ENCODE measurements around the gene NSUN7. TPM values are rescaled to one million over a fixed set of nuclear protein-coding genes. Genes with fewer than 3 reads are reported as not detected.

NSUN7 gene
- total and polyA plus RNA-seq, 2 of the 13 experiments (the other 11 are each of a cell fraction or from before 2014, with no cell fraction given), result 0.05 TPM; not detected in 1

- TF ChIP-seq ZNF878 (CRISPR knock-in tag; IDR thresholded peaks at IDR 0.05) (no peak), ZNF773 (CRISPR knock-in tag; IDR thresholded peaks at IDR 0.05; ENCODE audit: borderline replicate concordance) (no peak), IKZF4 (CRISPR knock-in tag; IDR thresholded peaks at IDR 0.05; ENCODE audit: borderline replicate concordance, low read depth, not compliant biosample characterization) (no peak)
Measured at GRCh38 chr4:40848940-40849339, 99.2 kb downstream of the NSUN7 start (continued).

GRCh38 chr4:40850496-40850895 lies 100.7 kb downstream of the NSUN7 start:
- POLR2A ChIA-PET, result no interaction called here
- H3K4me1 ChIP-seq (ENCODE audit: insufficient read depth, low read length), result no peaks in the 10 kb centered on the region
- H3K9ac ChIP-seq (ENCODE audit: insufficient read depth, low read depth, low read length), result no peak overlapping the region
- DNase-seq (ENCODE audit: low spot score), result no peak
- TF ChIP-seq IRX3 (CRISPR knock-in tag; IDR thresholded peaks at IDR 0.05; ENCODE audit: borderline replicate concordance, low read depth) (no peak), ZNF775 (CRISPR knock-in tag; IDR thresholded peaks at IDR 0.05; ENCODE audit: borderline replicate concordance) (no peak), NFYB (CRISPR knock-in tag; IDR thresholded peaks at IDR 0.05) (no peak), POLR2A (IDR thresholded peaks at IDR 0.05; ENCODE audit: insufficient read depth in 1 of 2, low read depth in 2 of 2, low read length in 2 of 2) (no peak), XBP1 (CRISPR knock-in tag; IDR thresholded peaks at IDR 0.05) (no peak), HNRNPL (IDR thresholded peaks at IDR 0.05; ENCODE audit: low read depth, low read length) (no peak), NCOA1 (CRISPR knock-in tag; IDR thresholded peaks at IDR 0.05) (no peak), BORCS8-MEF2B (CRISPR knock-in tag; IDR thresholded peaks at IDR 0.05) (no peak), GMEB2 (CRISPR knock-in tag; IDR thresholded peaks at IDR 0.05; ENCODE audit: low read depth) (no peak), ZBTB34 (CRISPR knock-in tag; IDR thresholded peaks at IDR 0.05) (no peak), ARID2 (CRISPR knock-in tag; IDR thresholded peaks at IDR 0.05; ENCODE audit: borderline replicate concordance) (no peak), ZNF609 (CRISPR knock-in tag; IDR thresholded peaks at IDR 0.05; ENCODE audit: borderline replicate concordance) (no peak)
- ATAC-seq, result no peak
- no TSS peak for BruUV-seq (replicated peaks)
- H3K36me3 ChIP-seq (replicated peaks in 1 of 2; ENCODE audit: control insufficient read depth in 1 of 2, insufficient read depth in 2 of 2, low read length in 2 of 2), result no peaks in the 10 kb centered on the region; a peak in 1 of 5 replicates
- H2AFZ ChIP-seq (ENCODE audit: low read length), result no peak overlapping the region
- H4K20me1 ChIP-seq (ENCODE audit: insufficient read depth, low read length), result no peaks in the 10 kb centered on the region
- no peaks in the 10 kb centered on the region for H3K27me3 ChIP-seq (ENCODE audit: control insufficient read depth in 1 of 2, insufficient read depth in 2 of 2, low read length in 2 of 2)
- in situ Hi-C loops (cut with HindIII; ENCODE audit: extremely low pct_ligation_motif_present, low pct_unique_long_range_greater_than_20kb), result no loop called here
- CTCF ChIA-PET (ENCODE audit: low intra/inter-chr PET ratio, low total read pairs), result no interaction called here
- FAIRE-seq, result no peak
- WGBS (ENCODE audit: low lambda C conversion rate), result 85% methylated on average over 4 of the region's 4 CpGs
- H3K27ac ChIP-seq (ENCODE audit: extremely low read length, insufficient read depth, low read length), result no peak overlapping the region
- H3K79me2 ChIP-seq (ENCODE audit: insufficient read depth, low read length), result no peaks in the 10 kb centered on the region
- H3K4me3 ChIP-seq (replicated peaks in 1 of 3; ENCODE audit: insufficient read depth in 1 of 3, low read depth in 2 of 3, low read length in 3 of 3), result no peak overlapping the region
- H3K9me3 ChIP-seq (ENCODE audit: low read length), result no peaks in the 10 kb centered on the region
- no peak overlapping the region for H3K4me2 ChIP-seq (ENCODE audit: low read depth, low read length)
- intact Hi-C loops (cut with micrococcal nuclease; ENCODE audit: unreplicated experiment), result no loop called here

Measured in HepG2 (cell line).